M059J (cell line): ENCODE results near the gene HIGD1A. TPM values are rescaled to one million over a fixed set of nuclear protein-coding genes. Genes with fewer than 3 reads are reported as not detected.

ENCODE experiments used
- DNase-seq: peaks from one replicate; pipeline ENCODE4 v3.0.0-alpha.2; 2012; ENCODE audit warnings: low read depth
- total RNA-seq: library from RNA; depleted of rRNA; stranded (reverse); fragments of >200 nt; shearing (Covaris generic); gene quantifications from 2 replicates; pipeline ENCODE4 v1.2.3, GENCODE V29; 2014

HIGD1A gene
- total RNA-seq, 1 experiment from 2014 or later = 163 TPM

- DNase-seq = no peak
Measured at GRCh38 chr3:42800251-42800650, 4.0 kb downstream of the HIGD1A start.

GRCh38 chr3:42799376-42799775 lies 4.9 kb downstream of the HIGD1A start:
- no peak for DNase-seq

- DNase-seq = no peak
Measured at GRCh38 chr3:42796332-42796885, 7.9 kb downstream of the HIGD1A start.

- no peak for DNase-seq
Measured at GRCh38 chr3:42795621-42796181, 8.6 kb downstream of the HIGD1A start.

GRCh38 chr3:42790714-42791229 lies 13.5 kb downstream of the HIGD1A start:
- DNase-seq = no peak

GRCh38 chr3:42786631-42787030 lies 17.7 kb downstream of the HIGD1A start:
- no peak for DNase-seq

- no peak for DNase-seq
Measured at GRCh38 chr3:42786212-42786611, 18.1 kb downstream of the HIGD1A start.

- peak; percentile 56 for DNase-seq
Measured at GRCh38 chr3:42780892-42781700, 23.2 kb downstream of the HIGD1A start.

GRCh38 chr3:42780398-42780797 lies 23.9 kb downstream of the HIGD1A start:
- no peak for DNase-seq

- peak; percentile 54 for DNase-seq
Measured at GRCh38 chr3:42778644-42779043, 25.6 kb downstream of the HIGD1A start.

- no peak for DNase-seq
Measured at GRCh38 chr3:42773409-42773751, 30.9 kb downstream of the HIGD1A start.

- peak; percentile 77 for DNase-seq
Measured at GRCh38 chr3:42772670-42773408, 31.5 kb downstream of the HIGD1A start, which contains the start of gene CCDC13. CCDC13 (minus strand) TSS chr3:42773253; CDS start chr3:42758345, 14,908 bp downstream.

- DNase-seq = no peak
Measured at GRCh38 chr3:42771271-42771670, 33.0 kb downstream of the HIGD1A start.

GRCh38 chr3:42769477-42770131 lies 34.7 kb downstream of the HIGD1A start:
- no peak for DNase-seq

- no peak for DNase-seq
Measured at GRCh38 chr3:42764561-42765295, 39.6 kb downstream of the HIGD1A start.

GRCh38 chr3:42764115-42764514 lies 40.2 kb downstream of the HIGD1A start:
- no peak for DNase-seq

GRCh38 chr3:42763021-42763420 lies 41.3 kb downstream of the HIGD1A start:
- no peak for DNase-seq

GRCh38 chr3:42762046-42762724 lies 42.1 kb downstream of the HIGD1A start:
- no peak for DNase-seq

- DNase-seq = no peak
Measured at GRCh38 chr3:42758126-42758525, 46.2 kb downstream of the HIGD1A start.

GRCh38 chr3:42756681-42757213 lies 47.5 kb downstream of the HIGD1A start:
- DNase-seq = no peak
